HAP-1 (cell line): ENCODE measurements around the gene QSER1.
A peak's percentile ranks its signal among the peaks of the same experiment; 100 is the strongest.
"Not testable (repeated sequence)": the region's sequence is repeated elsewhere in the genome, so short reads cannot be mapped to it uniquely, and the experiment has no call there.

Experiments used
- DNase-seq, 2 experiments: peaks; one replicate each; pipeline ENCODE4 v3.0.0-alpha.2; 2016 to 2020; ENCODE audit warnings: low spot score in 2 of 2
- H3K27me3 ChIP-seq: fragments of 250-450 bp; sonication (Bioruptor Pico); 2 replicates; pipeline ENCODE4 v1.5.1; 2020; ENCODE audit warnings: low read depth, mild to moderate bottlenecking, moderate library complexity
- H3K36me3 ChIP-seq: fragments of 250-450 bp; sonication (Bioruptor Pico); replicated peaks from 2 replicates; pipeline ENCODE4 v1.5.1; 2020; ENCODE audit warnings: mild to moderate bottlenecking
- H3K4me1 ChIP-seq: fragments of 250-450 bp; sonication (Bioruptor Pico); 2 replicates; pipeline ENCODE4 v1.5.1; 2020; ENCODE audit warnings: mild to moderate bottlenecking
- H3K4me3 ChIP-seq: fragments of 250-450 bp; sonication (Bioruptor Pico); 2 replicates; pipeline ENCODE4 v1.5.1; 2020; ENCODE audit warnings: mild to moderate bottlenecking, moderate library complexity
- H3K9me3 ChIP-seq: fragments of 250-450 bp; sonication (Bioruptor Pico); 2 replicates; pipeline ENCODE4 v1.5.1; 2020; ENCODE audit warnings: mild to moderate bottlenecking, moderate library complexity
- in situ Hi-C: fragments of 300-500 bp; cut with MboI; formaldehyde crosslinking; loops from 3 replicates; pipeline ENCODE4 v1.14.3; 2020; ENCODE audit warnings: low sequenced_read_pairs, inconsistent platforms, mixed read lengths

QSER1 gene

DNA sequence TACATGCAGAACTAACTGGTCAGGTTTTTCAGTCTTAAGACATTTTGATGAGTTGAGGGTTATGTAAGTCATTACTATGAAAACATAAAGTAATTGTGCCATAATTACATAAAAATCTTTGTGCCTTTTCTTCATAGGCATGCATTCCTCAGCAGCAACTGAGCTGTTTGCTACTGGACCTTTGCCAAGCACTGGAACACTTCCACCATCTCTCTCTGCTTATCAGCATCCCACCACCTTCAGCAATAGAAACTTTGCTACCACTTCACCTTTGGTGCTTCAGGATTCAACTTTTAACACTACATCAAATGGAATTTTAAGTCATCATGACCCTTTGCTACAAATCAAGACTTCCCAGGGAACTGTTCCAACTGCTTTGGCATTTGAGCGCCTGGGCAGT lies 39.0 kb downstream of the QSER1 start:
- Histone ChIP-seq H3K9me3 (no peaks in the 10 kb centered on the region), H3K36me3 (peaks cover 49% of the 10 kb centered on the region), H3K4me3 (no peak overlapping the region), H3K4me1 (peaks cover 8% of the 10 kb centered on the region), H3K27me3 (no peaks in the 10 kb centered on the region)
- in situ Hi-C loops: no loop called here
- DNase-seq: no peak

GRCh38 chr11:32932196-32932595 lies 39.6 kb downstream of the QSER1 start:
- in situ Hi-C loops: no loop called here
- Histone ChIP-seq H3K27me3 (no peaks in the 10 kb centered on the region), H3K4me3 (no peak overlapping the region), H3K9me3 (no peaks in the 10 kb centered on the region), H3K4me1 (peaks cover 11% of the 10 kb centered on the region), H3K36me3 (peaks cover 49% of the 10 kb centered on the region)
- no peak for DNase-seq

DNA sequence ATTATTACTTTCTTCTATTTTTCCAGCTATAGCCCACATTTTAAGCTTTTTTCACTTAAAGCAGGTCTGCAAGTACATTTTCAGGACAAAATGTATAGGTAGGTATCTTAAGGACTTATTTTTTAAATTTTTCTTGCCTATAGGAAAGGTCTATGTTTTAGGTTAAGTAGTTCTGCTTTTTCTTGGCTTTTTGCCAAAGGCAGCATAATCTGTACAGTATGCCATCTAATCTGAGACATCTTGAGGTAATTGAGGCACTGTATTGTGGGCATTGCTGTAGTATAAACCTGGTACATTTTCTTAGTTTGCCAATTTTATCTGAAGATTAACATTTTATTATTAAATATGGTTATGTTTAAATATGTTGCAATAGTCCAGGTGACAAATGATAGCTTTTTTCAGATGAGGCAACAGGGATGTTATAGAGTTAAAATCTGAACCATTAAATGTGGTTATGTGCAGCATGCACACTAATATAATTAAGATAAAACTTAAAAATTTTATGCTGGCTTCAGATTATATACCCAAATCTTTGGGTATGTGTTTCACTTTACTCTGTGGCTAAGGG lies 42.9 kb downstream of the QSER1 start:
- Histone ChIP-seq H3K4me1 (peaks cover 30% of the 10 kb centered on the region), H3K9me3 (no peaks in the 10 kb centered on the region), H3K36me3 (peaks cover 54% of the 10 kb centered on the region), H3K4me3 (no peak overlapping the region), H3K27me3 (no peaks in the 10 kb centered on the region)
- DNase-seq: no peak
- in situ Hi-C loops: no loop called here

- H3K9me3 ChIP-seq, in situ Hi-C loops, DNase-seq, H3K27me3 ChIP-seq, H3K4me3 ChIP-seq: not testable (repeated sequence)
- Histone ChIP-seq H3K4me1 (peaks cover 30% of the 10 kb centered on the region), H3K36me3 (peaks cover 54% of the 10 kb centered on the region)
Observed at GRCh38 chr11:32936178-32936577, 43.6 kb downstream of the QSER1 start.

- H3K9me3 ChIP-seq, H3K4me3 ChIP-seq, H3K27me3 ChIP-seq, DNase-seq, in situ Hi-C loops: not testable (repeated sequence)
- H3K36me3 ChIP-seq: peaks cover 48% of the 10 kb centered on the region
- peaks cover 30% of the 10 kb centered on the region for H3K4me1 ChIP-seq
Observed at GRCh38 chr11:32937283-32937682, 44.7 kb downstream of the QSER1 start.

GRCh38 chr11:32939046-32939445 lies 46.4 kb downstream of the QSER1 start:
- Histone ChIP-seq H3K27me3 (no peaks in the 10 kb centered on the region), H3K9me3 (no peaks in the 10 kb centered on the region), H3K36me3 (peaks cover 33% of the 10 kb centered on the region), H3K4me1 (peaks cover 30% of the 10 kb centered on the region), H3K4me3 (no peak overlapping the region)
- in situ Hi-C loops: no loop called here
- DNase-seq: no peak

DNA sequence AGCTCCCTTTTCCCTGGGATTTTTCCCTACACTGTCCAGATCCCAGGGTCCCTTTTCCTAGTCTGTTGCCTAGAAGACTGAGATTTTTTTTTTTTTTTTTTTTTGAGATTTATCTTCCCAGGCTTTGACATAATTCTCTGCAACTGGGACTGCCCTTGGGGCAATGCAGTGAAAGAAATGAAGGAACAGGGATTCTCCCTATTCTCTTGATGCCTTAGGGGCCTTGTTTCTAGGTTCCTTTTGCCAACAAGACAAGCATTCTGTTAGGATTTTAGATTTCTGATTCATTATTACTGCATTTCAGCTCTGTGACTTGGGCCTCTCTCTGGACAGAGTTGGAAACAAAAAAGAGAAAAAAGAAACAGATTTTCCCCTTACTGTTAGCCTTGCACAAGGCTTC lies 47.3 kb downstream of the QSER1 start:
- Histone ChIP-seq H3K4me1 (peaks cover 30% of the 10 kb centered on the region), H3K36me3 (peaks cover 27% of the 10 kb centered on the region), H3K9me3 (no peaks in the 10 kb centered on the region), H3K27me3 (no peaks in the 10 kb centered on the region), H3K4me3 (no peak overlapping the region)
- DNase-seq: no peak
- in situ Hi-C loops: no loop called here

GRCh38 chr11:32940865-32941264 lies 48.3 kb downstream of the QSER1 start:
- in situ Hi-C loops: no loop called here
- DNase-seq: no peak
- no peaks in the 10 kb centered on the region for H3K9me3 ChIP-seq
- no peaks in the 10 kb centered on the region for H3K27me3 ChIP-seq
- H3K4me3 ChIP-seq: no peak overlapping the region
- peaks cover 17% of the 10 kb centered on the region for H3K36me3 ChIP-seq
- H3K4me1 ChIP-seq: peaks cover 30% of the 10 kb centered on the region

DNA sequence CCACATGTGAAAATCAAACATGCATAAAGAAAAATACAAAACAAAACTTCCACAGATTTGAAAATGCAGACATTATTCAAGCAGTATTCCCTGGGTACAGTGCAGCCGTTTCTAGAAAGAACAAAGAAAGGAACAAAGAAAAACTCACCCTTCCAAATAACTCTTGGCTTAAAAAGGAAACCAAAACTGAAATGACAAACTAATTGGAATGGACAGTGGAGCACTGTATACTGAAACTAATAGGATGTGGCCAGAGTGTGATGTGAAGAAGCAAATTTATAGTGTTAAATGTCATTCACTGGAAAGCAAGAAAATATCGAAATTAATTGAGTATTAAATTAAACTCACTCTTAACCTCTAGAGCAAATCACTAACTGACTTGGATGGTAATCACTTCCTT lies 55.4 kb downstream of the QSER1 start:
- DNase-seq: no peak
- in situ Hi-C loops: no loop called here
- Histone ChIP-seq H3K36me3 (no peaks in the 10 kb centered on the region), H3K9me3 (no peaks in the 10 kb centered on the region), H3K27me3 (no peaks in the 10 kb centered on the region), H3K4me3 (no peak overlapping the region), H3K4me1 (no peaks in the 10 kb centered on the region)

GRCh38 chr11:32949739-32950138 lies 57.1 kb downstream of the QSER1 start:
- in situ Hi-C loops: no loop called here
- H3K36me3 ChIP-seq: peaks cover 8% of the 10 kb centered on the region
- no peaks in the 10 kb centered on the region for H3K9me3 ChIP-seq
- DNase-seq: no peak
- no peaks in the 10 kb centered on the region for H3K4me1 ChIP-seq
- H3K27me3 ChIP-seq: no peaks in the 10 kb centered on the region
- no peak overlapping the region for H3K4me3 ChIP-seq

DNA sequence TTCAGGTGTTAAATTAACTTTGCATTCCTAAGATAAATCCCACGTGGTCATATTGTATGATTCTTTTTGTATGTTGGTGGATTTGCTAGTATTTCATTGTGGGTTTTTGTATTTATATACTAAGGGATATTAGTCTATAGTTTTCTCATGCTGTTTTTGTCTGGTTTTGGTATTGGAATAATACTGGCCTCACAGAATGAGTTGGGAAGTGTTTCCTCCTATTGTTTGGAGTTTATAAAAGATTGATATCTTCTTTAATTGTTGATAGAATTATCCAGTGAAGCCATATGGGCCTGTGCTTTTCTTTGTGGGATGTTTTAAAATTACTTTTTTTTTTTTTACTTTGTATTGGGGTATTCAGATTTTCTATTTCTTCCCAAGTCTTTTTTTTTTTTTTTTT lies 59.8 kb downstream of the QSER1 start:
- Histone ChIP-seq H3K4me3 (no peak overlapping the region), H3K36me3 (peaks cover 20% of the 10 kb centered on the region), H3K9me3 (no peaks in the 10 kb centered on the region), H3K27me3 (no peaks in the 10 kb centered on the region), H3K4me1 (no peaks in the 10 kb centered on the region)
- in situ Hi-C loops: no loop called here
- DNase-seq: no peak

- Histone ChIP-seq H3K36me3 (peaks cover 25% of the 10 kb centered on the region), H3K4me3 (no peak overlapping the region), H3K27me3 (no peaks in the 10 kb centered on the region), H3K9me3 (no peaks in the 10 kb centered on the region), H3K4me1 (peaks cover under 1% of the 10 kb centered on the region)
- DNase-seq: no peak
- in situ Hi-C loops: no loop called here
Observed at GRCh38 chr11:32953700-32954099, 61.1 kb downstream of the QSER1 start.

DNA sequence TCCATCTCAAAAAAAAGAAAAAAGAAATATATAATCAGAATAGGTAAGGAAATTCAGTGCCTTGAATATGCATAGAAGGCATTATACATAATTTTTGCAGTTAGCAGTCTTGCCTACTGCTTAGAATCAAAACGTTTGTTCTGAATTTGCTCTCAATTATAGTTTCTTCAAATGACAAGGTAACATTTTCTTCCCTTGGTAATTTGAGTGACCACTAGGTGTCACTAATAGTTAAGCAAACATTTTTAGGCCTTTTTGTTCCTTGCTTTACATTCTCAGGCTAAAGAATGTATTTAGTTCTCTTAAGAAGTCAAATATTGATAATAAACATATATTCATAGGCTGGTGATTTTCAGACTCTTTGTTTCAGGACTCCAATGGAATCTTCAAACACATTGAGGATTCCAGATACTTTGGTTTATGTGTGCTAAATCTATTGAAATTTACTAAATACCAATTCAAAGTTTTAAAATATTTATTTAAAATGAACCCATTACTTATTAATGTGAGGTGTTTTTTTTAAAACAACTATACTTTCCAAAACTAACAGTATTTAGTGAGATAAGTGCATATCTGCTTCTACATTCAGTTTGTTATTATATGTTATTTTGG lies 68.0 kb downstream of the QSER1 start:
- DNase-seq: peak in 1 of 2 experiments; percentile 72
- H3K36me3 ChIP-seq: peaks cover 22% of the 10 kb centered on the region
- H3K9me3 ChIP-seq: no peaks in the 10 kb centered on the region
- in situ Hi-C loops: no loop called here
- H3K4me3 ChIP-seq: no peak overlapping the region
- peaks cover 8% of the 10 kb centered on the region for H3K4me1 ChIP-seq
- H3K27me3 ChIP-seq: no peaks in the 10 kb centered on the region

DNA sequence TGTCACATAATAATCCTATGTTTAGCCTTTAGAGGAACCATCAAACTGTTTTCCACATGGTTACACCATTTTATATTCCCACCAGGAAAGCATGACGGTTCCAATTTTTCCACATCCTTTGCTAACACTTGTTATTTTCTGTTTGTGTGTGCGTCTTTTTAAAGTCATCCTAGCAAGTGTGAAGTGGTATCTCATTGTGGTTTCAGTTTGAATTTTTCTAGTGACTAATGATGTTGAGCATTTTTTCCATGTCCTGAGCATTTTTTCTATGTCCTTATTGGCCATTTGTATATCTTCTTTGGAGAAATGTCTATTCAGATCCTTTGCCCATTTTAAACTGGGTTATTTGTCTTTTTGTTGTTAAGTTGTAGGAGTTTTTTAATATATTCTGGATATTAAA lies 69.4 kb downstream of the QSER1 start:
- peaks cover 8% of the 10 kb centered on the region for H3K4me1 ChIP-seq
- H3K4me3 ChIP-seq: no peak overlapping the region
- in situ Hi-C loops: no loop called here
- H3K27me3 ChIP-seq: no peaks in the 10 kb centered on the region
- no peak for DNase-seq
- H3K36me3 ChIP-seq: peaks cover 20% of the 10 kb centered on the region
- H3K9me3 ChIP-seq: no peaks in the 10 kb centered on the region

DNA sequence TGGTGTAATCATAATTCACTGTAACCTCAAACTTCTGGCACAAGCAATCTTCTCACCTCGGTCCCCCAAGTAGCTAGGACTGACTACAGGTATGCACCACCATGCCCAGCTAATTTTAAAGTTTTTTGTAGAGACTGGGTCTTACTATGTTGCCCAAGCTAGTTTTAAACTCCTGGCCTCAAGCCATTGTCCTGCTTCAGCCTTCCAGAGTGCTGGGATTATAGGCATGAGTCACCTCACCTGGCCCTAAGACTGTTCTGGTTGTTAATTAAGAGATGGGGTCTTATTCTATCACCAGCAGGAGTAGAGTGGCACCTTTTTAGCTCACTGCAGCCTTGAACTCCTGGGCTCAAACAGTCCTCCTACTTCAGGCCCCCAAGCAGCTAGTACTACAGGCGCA lies 71.1 kb downstream of the QSER1 start:
- H3K9me3 ChIP-seq: no peaks in the 10 kb centered on the region
- no peak for DNase-seq
- H3K4me3 ChIP-seq: no peak overlapping the region
- H3K4me1 ChIP-seq: peaks cover 8% of the 10 kb centered on the region
- in situ Hi-C loops: no loop called here
- H3K36me3 ChIP-seq: peaks cover 17% of the 10 kb centered on the region
- no peaks in the 10 kb centered on the region for H3K27me3 ChIP-seq
